HepG2 (cell line): Measurements from ENCODE around the gene TMEM143. TPM values are rescaled to one million over a fixed set of nuclear protein-coding genes. Genes with fewer than 3 reads are reported as not detected.

Experiments used
- ATF1 ChIP-seq: IDR thresholded peaks from 2 replicates; pipeline ENCODE4 v1.6.1; 2016; ENCODE audit warnings: mild to moderate bottlenecking, control low read depth
- CSRNP2 ChIP-seq: sonication (generic); formaldehyde crosslinking; conservative IDR thresholded peaks from 2 replicates; pipeline ENCODE4 v1.8.0; 2022; ENCODE audit warnings: low read depth, missing genetic modification reagents
- ETS1 ChIP-seq: sonication (generic); formaldehyde crosslinking; IDR thresholded peaks from 2 replicates; pipeline ENCODE4 v1.4.0; 2020; ENCODE audit warnings: missing genetic modification reagents
- FOXC1 ChIP-seq: sonication (generic); formaldehyde crosslinking; IDR thresholded peaks from 2 replicates; pipeline ENCODE4 v1.8.0; 2022; ENCODE audit warnings: mild to moderate bottlenecking, missing genetic modification reagents, borderline replicate concordance
- IRF1 ChIP-seq: sonication (generic); formaldehyde crosslinking; IDR thresholded peaks from 2 replicates; pipeline ENCODE4 v1.4.0; 2020; ENCODE audit warnings: low read depth, mild to moderate bottlenecking, missing genetic modification reagents
- KDM2A ChIP-seq: sonication (generic); formaldehyde crosslinking; IDR thresholded peaks from 2 replicates; pipeline ENCODE4 v1.4.0; 2020; ENCODE audit warnings: low read depth, missing genetic modification reagents, borderline replicate concordance
- MAX ChIP-seq: IDR thresholded peaks from 2 replicates; pipeline ENCODE4 v1.6.1; 2012; ENCODE audit warnings: inconsistent platforms
- MED1 ChIP-seq: sonication (generic); formaldehyde crosslinking; IDR thresholded peaks from 2 replicates; pipeline ENCODE4 v1.4.0; 2020; ENCODE audit warnings: missing genetic modification reagents
- PAXIP1 ChIP-seq: sonication (generic); formaldehyde crosslinking; conservative IDR thresholded peaks from 2 replicates; pipeline ENCODE4 v1.4.0; 2020; ENCODE audit warnings: mild to moderate bottlenecking, missing genetic modification reagents, moderate library complexity
- SKIL ChIP-seq: sonication (generic); formaldehyde crosslinking; IDR thresholded peaks from 2 replicates; pipeline ENCODE4 v1.8.0; 2022; ENCODE audit warnings: missing genetic modification reagents, mild to moderate bottlenecking, moderate library complexity, borderline replicate concordance
- SMAD9 ChIP-seq: sonication (generic); formaldehyde crosslinking; IDR thresholded peaks from 2 replicates; pipeline ENCODE4 v1.5.1; 2020; ENCODE audit warnings: mild to moderate bottlenecking, missing genetic modification reagents
- ZBTB26 ChIP-seq: IDR thresholded peaks from 2 replicates; pipeline ENCODE4 v1.6.1; 2016; ENCODE audit warnings: missing compliant biosample characterization, missing genetic modification reagents, borderline replicate concordance
- ZBTB8A ChIP-seq: sonication (generic); formaldehyde crosslinking; IDR thresholded peaks from 2 replicates; pipeline ENCODE4 v1.4.0; 2020; ENCODE audit warnings: mild to moderate bottlenecking, low read depth, missing genetic modification reagents, borderline replicate concordance
- ZNF10 ChIP-seq: sonication (generic); formaldehyde crosslinking; IDR thresholded peaks from 2 replicates; pipeline ENCODE4 v1.4.0; 2020; ENCODE audit warnings: mild to moderate bottlenecking, low read depth, missing genetic modification reagents, borderline replicate concordance
- ZNF160 ChIP-seq: sonication (generic); formaldehyde crosslinking; IDR thresholded peaks from 2 replicates; pipeline ENCODE4 v1.8.0; 2022; ENCODE audit warnings: mild to moderate bottlenecking, inconsistent platforms, missing genetic modification reagents
- ZNF616 ChIP-seq: sonication (generic); formaldehyde crosslinking; IDR thresholded peaks from 2 replicates; pipeline ENCODE4 v1.5.0; 2020; ENCODE audit warnings: low read depth, mild to moderate bottlenecking, missing genetic modification reagents
- ZNF777 ChIP-seq: sonication (generic); formaldehyde crosslinking; IDR thresholded peaks from 2 replicates; pipeline ENCODE4 v1.4.0; 2020; ENCODE audit warnings: missing genetic modification reagents
- polyA plus RNA-seq, 8 experiments: library from polyadenylated mRNA; depleted of rRNA in 3 of 8; stranded (reverse) in 7 of 8; unstranded in 1 of 8; fragments of >200 nt; fragmentation: Illumina TruSeq in 4 of 8; extraction: Trizol in 4 of 8; gene quantifications; 2 replicates each; pipeline versions ENCODE4 v1.2.1 to v1.2.3, GENCODE V29; 2011 to 2016; ENCODE audit warnings: low read depth in 4 of 8, missing spikeins in 1 of 8, mixed read lengths in 1 of 8; ENCODE audit not compliant: insufficient read depth in 1 of 8
- total RNA-seq, 5 experiments: library from RNA; depleted of rRNA; stranded (reverse); fragments of >200 nt; fragmentation: Illumina TruSeq; extraction: Trizol; gene quantifications; 2 replicates each; pipeline ENCODE4 v1.2.3, GENCODE V29; 2016; ENCODE audit warnings: low read depth in 1 of 5

Gene TMEM143
- total and polyA plus RNA-seq, 2 of the 13 experiments (the other 11 are each of a cell fraction or from before 2014, with no cell fraction given): 7.7 to 11.3 TPM

- TF ChIP-seq ETS1 (CRISPR knock-in tag): no peak
- peak; percentile 97 for TF ChIP-seq PAXIP1 (CRISPR knock-in tag)
- peak; percentile 29; the same call in 1 of the 2 replicates for TF ChIP-seq ZBTB26 (CRISPR knock-in tag)
- TF ChIP-seq MAX: peak; percentile 74
- no peak for TF ChIP-seq KDM2A (CRISPR knock-in tag)
- TF ChIP-seq FOXC1 (CRISPR knock-in tag): peak; percentile 68; the same call in 1 of the 2 replicates
- peak; percentile 69 for TF ChIP-seq ATF1 (CRISPR knock-in tag)
- no peak for TF ChIP-seq ZNF777 (CRISPR knock-in tag)
- TF ChIP-seq ZNF616: no peak
- peak; percentile 90 for TF ChIP-seq MED1
- TF ChIP-seq CSRNP2 (CRISPR knock-in tag): no peak
- no peak for TF ChIP-seq ZNF10 (CRISPR knock-in tag)
- TF ChIP-seq SMAD9 (CRISPR knock-in tag): no peak
- peak; percentile 37; the same call in 1 of the 2 replicates for TF ChIP-seq IRF1 (CRISPR knock-in tag)
- no peak for TF ChIP-seq ZNF160 (CRISPR knock-in tag)
- peak; percentile 74; the same call in 1 of the 2 replicates for TF ChIP-seq SKIL (CRISPR knock-in tag)
- no peak for TF ChIP-seq ZBTB8A
Measured at GRCh38 chr19:48354332-48354992, 9.3 kb downstream of the TMEM143 start (continued).
